BJ (cell line): ENCODE results near the gene ECHDC1. TPM values are rescaled to one million over a fixed set of nuclear protein-coding genes. Genes with fewer than 3 reads are reported as not detected.

Source experiments
- CTCF ChIA-PET: fragments of 350-600 bp; formaldehyde crosslinking; extraction: SDS; loops from one replicate; lab custom pipeline; 2021; ENCODE audit warnings: antibody characterized with exemption, inconsistent platforms; lab: Yijun Ruan, JAX
- POLR2A ChIA-PET: fragments of 300-600 bp; sonication (Branson Sonifier 250); formaldehyde crosslinking; extraction: SDS; loops from one replicate; lab custom pipeline; 2021; ENCODE audit warnings: antibody characterized with exemption; lab: Charles Lee
- DNase-seq: peaks from one replicate; pipeline ENCODE4 v3.0.0-alpha.2; 2011; ENCODE audit warnings: low read depth
- H3K27me3 ChIP-seq: 2 replicates; pipeline ENCODE4 v1.6.0; 2011; ENCODE audit warnings: low read length; ENCODE audit not compliant: control insufficient read depth, insufficient read depth
- H3K36me3 ChIP-seq: 2 replicates; pipeline ENCODE4 v1.5.1; 2011; ENCODE audit warnings: low read length; ENCODE audit not compliant: control insufficient read depth, insufficient read depth
- H3K4me3 ChIP-seq: 2 replicates; pipeline ENCODE4 v1.5.1; 2011; ENCODE audit warnings: low read depth, mild to moderate bottlenecking, control low read depth, low read length
- CTCF ChIP-seq: IDR thresholded peaks from 2 replicates; pipeline ENCODE4 v1.5.1; 2011; ENCODE audit warnings: low read depth, mild to moderate bottlenecking, control low read depth, inconsistent platforms, low read length, moderate library complexity; ENCODE audit not compliant: insufficient read depth
- polyA plus RNA-seq: library from polyadenylated mRNA; depleted of rRNA; stranded (reverse); fragments of >200 nt; gene quantifications from 2 replicates; pipeline ENCODE4 v1.2.3, GENCODE V29; 2011

The ECHDC1 gene
- polyA plus RNA-seq, 1 experiment, result 21.5 TPM

- H3K4me3 ChIP-seq, result no peak overlapping the region
Observed at GRCh38 chr6:127349980-127350379, 6.6 kb upstream of the ECHDC1 start.

GRCh38 chr6:127348028-127348661 lies 4.7 kb upstream of the ECHDC1 start:
- POLR2A ChIA-PET, result no interaction called here
- no peak for TF ChIP-seq CTCF
- CTCF ChIA-PET, result no interaction called here

More at GRCh38 chr6:127349980-127350379, 6.6 kb upstream of the ECHDC1 start:
- TF ChIP-seq CTCF, result no peak
- DNase-seq, result no peak
- Histone ChIP-seq H3K27me3 (no peaks in the 10 kb centered on the region), H3K36me3 (no peaks in the 10 kb centered on the region; the same call in 1 of the 2 replicates)
- POLR2A ChIA-PET, result no interaction called here
- CTCF ChIA-PET, result interaction anchor here (0.7 kb wide), 1 partner anchor 115 kb away, joined by 3 read pairs; no protein-coding TSS in a partner anchor

GRCh38 chr6:127347178-127347577 lies 3.8 kb upstream of the ECHDC1 start:
- ChIA-PET CTCF (no interaction called here), POLR2A (no interaction called here)
- no peak for TF ChIP-seq CTCF
- H3K4me3 ChIP-seq, result no peak overlapping the region
- H3K36me3 ChIP-seq, result no peaks in the 10 kb centered on the region; the same call in 1 of the 2 replicates
- no peak for DNase-seq
- no peaks in the 10 kb centered on the region for H3K27me3 ChIP-seq

More at GRCh38 chr6:127348028-127348661, 4.7 kb upstream of the ECHDC1 start:
- no peak for DNase-seq
- H3K36me3 ChIP-seq, result no peaks in the 10 kb centered on the region; the same call in 1 of the 2 replicates
- no peak overlapping the region for H3K4me3 ChIP-seq
- no peaks in the 10 kb centered on the region for H3K27me3 ChIP-seq

- CTCF ChIA-PET, result no interaction called here
- POLR2A ChIA-PET, result no interaction called here
- Histone ChIP-seq H3K27me3 (no peaks in the 10 kb centered on the region), H3K36me3 (no peaks in the 10 kb centered on the region; the same call in 1 of the 2 replicates), H3K4me3 (no peak overlapping the region)
- TF ChIP-seq CTCF, result no peak
- DNase-seq, result no peak
Observed at GRCh38 chr6:127345521-127345920, 2.1 kb upstream of the ECHDC1 start.

- POLR2A ChIA-PET, result no interaction called here
- CTCF ChIA-PET, result interaction anchor here (0.9 kb wide), 1 partner anchor 32 kb away, joined by 3 read pairs; no protein-coding TSS in a partner anchor
- Histone ChIP-seq H3K36me3 (no peaks in the 10 kb centered on the region; the same call in 1 of the 2 replicates), H3K4me3 (peak overlapping the region; percentile 71), H3K27me3 (no peaks in the 10 kb centered on the region)
- no peak for TF ChIP-seq CTCF
- DNase-seq, result no peak
Observed at GRCh38 chr6:127343809-127344659, 625 bp upstream of the ECHDC1 start.
